Right lobe of liver (tissue), 4 donors: ENCODE data around the gene MAJIN.

Experiments used
- POLR2A ChIP-seq: fragments of 450-650 bp; IDR thresholded peaks from one replicate; pipeline ENCODE4 v1.6.1; 2017; ENCODE audit warnings: antibody characterized with exemption, mild to moderate bottlenecking
- TF ChIP-seq, protein P1 (sequence below), 4 donors: fragments of 200-600 bp in 3 of 4; fragments of 450-650 bp in 1 of 4; IDR thresholded peaks; one replicate each; pipeline versions ENCODE4 v1.5.1 to v1.8.0; 2016 to 2022; ENCODE audit warnings: antibody characterized with exemption in 4 of 4, mild to moderate bottlenecking in 2 of 4
- donor health status: DM: no; HTN: no; CAD: no.
- donor health status: DM: no; HTN: no; CAD: no.
- donor health status: DM: no; HTN: yes; CAD: no.

DNA sequence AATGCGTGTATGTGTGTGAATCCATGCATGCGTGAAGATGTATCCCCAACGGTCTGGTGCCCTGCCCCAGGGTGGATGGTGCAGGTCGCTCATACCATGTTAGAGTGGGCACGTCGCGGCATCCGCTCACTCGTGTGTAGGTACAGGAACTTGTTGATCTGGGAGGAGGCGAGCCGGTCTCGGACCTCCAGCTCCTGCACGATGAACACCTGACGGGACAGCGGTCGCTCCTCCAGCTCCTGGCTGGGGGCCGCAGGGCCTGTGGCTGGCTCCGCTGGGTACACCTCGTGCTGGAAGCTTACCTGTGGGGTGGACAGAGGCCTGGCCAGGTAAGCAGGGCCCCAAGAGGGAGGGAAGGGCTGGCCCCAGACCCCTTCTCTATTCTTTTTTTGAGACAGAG, 73.4 kb downstream of the MAJIN start:
- TF ChIP-seq, protein P1, sequence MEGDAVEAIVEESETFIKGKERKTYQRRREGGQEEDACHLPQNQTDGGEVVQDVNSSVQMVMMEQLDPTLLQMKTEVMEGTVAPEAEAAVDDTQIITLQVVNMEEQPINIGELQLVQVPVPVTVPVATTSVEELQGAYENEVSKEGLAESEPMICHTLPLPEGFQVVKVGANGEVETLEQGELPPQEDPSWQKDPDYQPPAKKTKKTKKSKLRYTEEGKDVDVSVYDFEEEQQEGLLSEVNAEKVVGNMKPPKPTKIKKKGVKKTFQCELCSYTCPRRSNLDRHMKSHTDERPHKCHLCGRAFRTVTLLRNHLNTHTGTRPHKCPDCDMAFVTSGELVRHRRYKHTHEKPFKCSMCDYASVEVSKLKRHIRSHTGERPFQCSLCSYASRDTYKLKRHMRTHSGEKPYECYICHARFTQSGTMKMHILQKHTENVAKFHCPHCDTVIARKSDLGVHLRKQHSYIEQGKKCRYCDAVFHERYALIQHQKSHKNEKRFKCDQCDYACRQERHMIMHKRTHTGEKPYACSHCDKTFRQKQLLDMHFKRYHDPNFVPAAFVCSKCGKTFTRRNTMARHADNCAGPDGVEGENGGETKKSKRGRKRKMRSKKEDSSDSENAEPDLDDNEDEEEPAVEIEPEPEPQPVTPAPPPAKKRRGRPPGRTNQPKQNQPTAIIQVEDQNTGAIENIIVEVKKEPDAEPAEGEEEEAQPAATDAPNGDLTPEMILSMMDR (IDR thresholded peaks at IDR 0.05): no peak
- no peak for TF ChIP-seq POLR2A
